Measurements from ENCODE around the gene TBC1D25.

The TBC1D25 gene

DNA sequence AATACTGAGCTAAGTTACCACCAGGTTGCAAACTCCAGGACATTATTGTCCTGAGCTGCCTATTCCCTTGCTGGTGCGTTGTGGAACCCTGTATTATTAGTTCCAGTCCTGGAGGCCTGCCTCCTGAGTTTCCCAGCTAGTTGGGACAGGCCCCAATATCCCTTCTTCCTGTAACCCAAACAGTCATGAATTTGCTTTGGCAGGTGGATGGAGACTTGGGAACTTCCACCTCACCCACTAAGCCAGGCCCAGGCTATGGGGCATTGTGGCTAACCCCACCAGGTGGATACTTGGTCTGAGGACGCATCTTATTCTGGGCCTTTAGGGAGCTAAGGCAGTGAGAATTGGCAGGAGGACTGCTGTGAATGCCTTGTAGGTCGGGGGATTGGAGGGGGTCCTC lies 39.7 kb downstream of the TBC1D25 start:
- Histone ChIP-seq H3K4me1 (peaks cover 2% of the 10 kb centered on the region), H3K79me2 (peaks cover 12% of the 10 kb centered on the region), H3K27ac (no peak overlapping the region), H3K9ac (no peak overlapping the region), H3K9me3 (ENCODE audit: control insufficient read depth, low read length) (no peaks in the 10 kb centered on the region), H3K4me2 (ENCODE audit: low read length) (no peak overlapping the region), H3K27me3 (ENCODE audit: control insufficient read depth, insufficient read depth, low read length) (no peaks in the 10 kb centered on the region), H3K4me3 (ENCODE audit: low read depth, low read length) (no peak overlapping the region), H2AFZ (no peak overlapping the region), H3K36me3 (ENCODE audit: control insufficient read depth, insufficient read depth, low read length) (no peaks in the 10 kb centered on the region)
- TF ChIP-seq, protein P1, sequence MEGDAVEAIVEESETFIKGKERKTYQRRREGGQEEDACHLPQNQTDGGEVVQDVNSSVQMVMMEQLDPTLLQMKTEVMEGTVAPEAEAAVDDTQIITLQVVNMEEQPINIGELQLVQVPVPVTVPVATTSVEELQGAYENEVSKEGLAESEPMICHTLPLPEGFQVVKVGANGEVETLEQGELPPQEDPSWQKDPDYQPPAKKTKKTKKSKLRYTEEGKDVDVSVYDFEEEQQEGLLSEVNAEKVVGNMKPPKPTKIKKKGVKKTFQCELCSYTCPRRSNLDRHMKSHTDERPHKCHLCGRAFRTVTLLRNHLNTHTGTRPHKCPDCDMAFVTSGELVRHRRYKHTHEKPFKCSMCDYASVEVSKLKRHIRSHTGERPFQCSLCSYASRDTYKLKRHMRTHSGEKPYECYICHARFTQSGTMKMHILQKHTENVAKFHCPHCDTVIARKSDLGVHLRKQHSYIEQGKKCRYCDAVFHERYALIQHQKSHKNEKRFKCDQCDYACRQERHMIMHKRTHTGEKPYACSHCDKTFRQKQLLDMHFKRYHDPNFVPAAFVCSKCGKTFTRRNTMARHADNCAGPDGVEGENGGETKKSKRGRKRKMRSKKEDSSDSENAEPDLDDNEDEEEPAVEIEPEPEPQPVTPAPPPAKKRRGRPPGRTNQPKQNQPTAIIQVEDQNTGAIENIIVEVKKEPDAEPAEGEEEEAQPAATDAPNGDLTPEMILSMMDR (IDR thresholded peaks at IDR 0.05), result no peak

DNA sequence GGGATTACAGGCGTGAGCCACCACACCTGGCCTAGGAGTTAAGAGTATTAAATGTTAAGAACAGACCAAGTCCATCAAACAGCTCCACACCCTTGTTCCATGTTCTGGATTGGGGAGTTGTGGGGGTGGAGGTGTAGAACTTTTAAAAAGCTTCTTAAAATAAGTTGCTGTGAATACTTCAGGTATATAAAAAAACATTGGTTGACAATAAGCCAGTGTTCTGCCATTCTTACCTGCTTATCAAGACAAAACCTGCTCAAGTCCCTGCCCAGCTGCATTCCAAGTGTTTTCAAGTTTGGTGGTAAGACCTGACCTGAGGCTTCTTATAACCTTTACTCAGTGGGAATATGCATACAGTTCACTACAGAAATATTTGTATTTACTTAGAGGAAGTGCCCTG lies 41.1 kb downstream of the TBC1D25 start:
- Histone ChIP-seq H3K27ac (no peak overlapping the region), H3K9ac (no peak overlapping the region), H3K36me3 (ENCODE audit: control insufficient read depth, insufficient read depth, low read length) (no peaks in the 10 kb centered on the region), H3K4me2 (ENCODE audit: low read length) (no peak overlapping the region), H3K27me3 (ENCODE audit: control insufficient read depth, insufficient read depth, low read length) (no peaks in the 10 kb centered on the region), H3K9me3 (ENCODE audit: control insufficient read depth, low read length) (no peaks in the 10 kb centered on the region), H3K4me1 (peaks cover 2% of the 10 kb centered on the region), H3K79me2 (peaks cover 6% of the 10 kb centered on the region), H3K4me3 (ENCODE audit: low read depth, low read length) (no peak overlapping the region), H2AFZ (no peak overlapping the region)
- TF ChIP-seq, protein P1 (IDR thresholded peaks at IDR 0.05), result no peak

DNA sequence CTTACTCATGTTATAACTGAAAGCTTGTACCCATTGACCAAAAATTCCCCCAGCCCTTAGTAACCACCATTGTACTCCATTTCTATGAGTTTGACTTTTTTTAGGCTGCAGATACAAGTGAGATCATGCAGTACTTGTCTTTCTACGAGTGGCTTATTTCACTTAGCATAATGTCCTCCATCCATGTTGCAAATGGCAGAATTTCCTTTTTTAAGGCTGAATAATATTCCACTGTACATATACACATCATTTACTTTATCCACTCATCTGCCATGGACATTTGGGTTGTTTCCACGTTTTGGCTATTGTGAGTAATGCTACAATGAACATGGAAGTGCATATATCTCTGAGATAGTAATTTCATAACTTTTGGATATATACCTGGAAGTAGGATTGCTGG lies 45.2 kb downstream of the TBC1D25 start:
- Histone ChIP-seq H3K27me3 (ENCODE audit: control insufficient read depth, insufficient read depth, low read length) (no peaks in the 10 kb centered on the region), H3K36me3 (ENCODE audit: control insufficient read depth, insufficient read depth, low read length) (no peaks in the 10 kb centered on the region), H3K79me2 (no peaks in the 10 kb centered on the region), H3K9me3 (ENCODE audit: control insufficient read depth, low read length) (no peaks in the 10 kb centered on the region), H3K4me1 (no peaks in the 10 kb centered on the region), H3K4me2 (ENCODE audit: low read length) (no peak overlapping the region), H3K4me3 (ENCODE audit: low read depth, low read length) (no peak overlapping the region), H2AFZ (no peak overlapping the region), H3K9ac (no peak overlapping the region), H3K27ac (no peak overlapping the region)
- TF ChIP-seq, protein P1 (IDR thresholded peaks at IDR 0.05), result no peak

DNA sequence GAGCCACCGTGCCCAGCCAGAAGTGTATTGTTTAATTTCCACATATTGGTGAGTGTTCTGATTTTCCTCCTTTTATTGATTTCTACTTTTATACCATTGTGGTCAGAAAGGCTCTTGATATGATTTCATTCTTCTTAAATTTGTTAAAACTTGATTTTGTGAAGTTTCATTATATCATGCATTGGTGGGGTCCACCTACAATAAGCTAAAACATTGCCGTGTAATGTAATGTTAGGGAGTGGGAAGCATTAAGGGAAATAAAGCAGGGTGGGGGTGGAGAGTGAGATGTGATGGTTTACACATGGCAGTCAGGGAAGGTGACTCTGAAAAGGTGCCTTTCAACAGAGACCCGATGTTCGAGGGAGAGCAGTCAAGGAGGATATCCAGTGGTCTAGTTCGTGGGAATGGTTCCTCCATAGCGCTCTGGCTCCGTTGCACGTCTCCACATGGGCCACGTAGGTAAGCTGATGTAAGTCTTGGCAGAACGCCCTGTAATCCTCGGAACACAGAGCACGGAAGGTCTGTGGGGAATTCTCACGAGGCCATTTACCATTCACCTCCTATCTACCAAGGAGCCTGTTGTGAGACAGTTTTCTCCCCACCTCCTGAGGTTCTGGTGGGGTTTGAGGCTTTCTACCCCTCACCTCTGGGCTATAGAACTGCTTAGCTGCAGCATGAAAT lies 50.1 kb downstream of the TBC1D25 start:
- no peak overlapping the region for H3K4me3 ChIP-seq (ENCODE audit: low read depth, low read length)
- H3K27me3 ChIP-seq (ENCODE audit: control insufficient read depth, insufficient read depth, low read length), result no peaks in the 10 kb centered on the region
- TF ChIP-seq, protein P1 (IDR thresholded peaks at IDR 0.05), result no peak
- H3K4me1 ChIP-seq, result no peaks in the 10 kb centered on the region
- H3K9me3 ChIP-seq (ENCODE audit: control insufficient read depth, low read length), result no peaks in the 10 kb centered on the region
- H2AFZ ChIP-seq, result no peak overlapping the region
- no peaks in the 10 kb centered on the region for H3K79me2 ChIP-seq
- no peaks in the 10 kb centered on the region for H3K36me3 ChIP-seq (ENCODE audit: control insufficient read depth, insufficient read depth, low read length)
- H3K27ac ChIP-seq, result no peak overlapping the region
- no peak overlapping the region for H3K9ac ChIP-seq
- no peak overlapping the region for H3K4me2 ChIP-seq (ENCODE audit: low read length)
